GM19455 (cell line): ENCODE results near the gene YTHDC2.

Experiments used
- ATAC-seq: cut with Tn5 transposase; IDR thresholded peaks from one replicate; pipeline ENCODE4 v1.9.1; 2021; ENCODE audit not compliant: unreplicated experiment

Gene YTHDC2

DNA sequence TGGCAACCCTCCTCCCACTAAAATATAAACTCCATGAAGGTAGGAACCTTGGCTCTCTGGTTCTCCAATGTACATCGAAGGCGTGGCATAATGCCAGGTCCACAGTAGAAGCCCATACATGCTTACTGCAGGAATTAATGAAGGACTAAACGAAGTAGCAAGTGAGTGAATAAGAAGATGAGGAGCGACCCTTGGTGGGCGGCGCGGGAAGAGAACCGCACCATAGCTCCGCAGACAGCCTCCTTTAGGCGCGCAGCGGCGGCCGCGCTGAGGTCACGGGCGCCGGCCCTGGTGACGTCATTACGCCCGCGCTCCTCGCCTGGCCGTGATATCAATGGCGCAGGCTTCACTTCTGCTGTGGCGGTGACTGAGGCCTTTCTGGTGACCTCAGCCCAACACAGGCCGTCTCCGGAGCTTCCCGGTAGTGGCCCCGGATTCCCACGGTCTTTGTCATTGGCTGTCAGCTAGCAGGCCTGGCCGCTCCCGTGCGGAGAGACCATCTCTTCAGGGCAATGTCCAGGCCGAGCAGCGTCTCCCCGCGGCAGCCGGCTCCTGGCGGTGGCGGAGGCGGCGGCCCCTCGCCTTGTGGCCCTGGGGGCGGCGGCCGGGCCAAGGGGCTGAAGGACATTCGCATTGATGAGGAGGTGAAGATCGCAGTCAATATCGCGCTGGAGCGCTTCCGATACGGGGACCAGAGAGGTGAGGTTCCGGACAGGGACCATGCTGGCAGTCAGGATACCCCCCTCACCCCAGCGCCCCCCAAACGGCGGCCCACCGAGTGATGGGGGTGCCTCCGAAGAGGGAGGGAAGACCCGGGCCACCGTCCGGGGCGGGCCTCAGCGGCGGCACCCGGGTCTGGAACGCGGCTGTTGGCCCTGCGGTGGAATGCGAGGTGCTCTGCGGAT lies at the start of gene YTHDC2:
Gene YTHDC2, plus strand, starts transcription at position 311 of the 905 bp plus-strand sequence. Its CDS starts 202 bp downstream, at position 513.
- ATAC-seq: peak; percentile 99

DNA sequence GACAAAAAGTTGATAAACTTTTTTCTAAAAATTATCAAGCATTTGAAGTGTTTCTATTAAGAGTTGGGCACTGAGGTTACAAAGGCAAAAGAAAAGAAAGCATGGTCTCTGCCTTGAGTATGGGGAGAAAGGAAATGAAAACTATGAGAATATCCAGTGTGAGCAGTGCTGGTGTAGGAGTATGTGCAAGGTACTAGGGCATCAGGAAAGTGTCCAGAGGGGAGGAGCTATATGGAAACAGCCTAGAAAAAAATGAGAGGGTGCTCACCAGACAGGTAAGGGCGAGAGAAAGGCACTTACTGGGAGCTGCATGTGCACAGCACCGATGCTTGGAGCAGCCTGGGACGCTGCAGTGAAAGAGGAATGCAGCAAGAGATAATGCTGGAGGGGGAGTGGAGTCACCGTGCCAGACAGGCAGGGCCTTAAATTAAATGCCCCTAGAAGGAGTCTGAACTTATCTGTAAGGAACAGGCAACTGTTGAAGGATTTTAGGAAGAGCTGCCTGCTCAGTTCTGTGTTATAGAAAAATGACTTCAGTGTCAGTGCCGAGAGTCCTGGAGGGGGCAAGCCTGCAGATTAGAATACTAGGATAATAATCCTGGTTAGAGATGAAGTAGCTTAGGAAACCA lies 39.3 kb upstream of the YTHDC2 start:
- no peak for ATAC-seq

DNA sequence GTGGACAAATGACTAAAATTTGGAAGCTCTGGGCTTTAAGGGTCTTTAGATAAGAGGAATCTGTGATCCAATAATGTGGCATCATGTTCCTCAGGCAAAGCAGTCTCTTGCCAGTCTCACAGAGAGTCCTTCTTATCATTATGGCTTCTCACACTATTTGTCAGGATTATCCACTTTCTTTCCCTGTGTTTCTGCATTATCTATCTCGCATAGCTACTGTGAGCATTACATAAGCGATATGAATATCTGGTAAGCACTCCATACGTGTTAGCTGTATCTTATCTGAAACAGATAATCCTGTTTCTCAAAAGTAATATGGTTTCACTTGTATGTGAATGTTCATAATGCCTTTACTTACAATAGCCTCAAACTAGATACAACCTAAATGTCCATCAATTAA lies 34.8 kb upstream of the YTHDC2 start:
- ATAC-seq: no peak

DNA sequence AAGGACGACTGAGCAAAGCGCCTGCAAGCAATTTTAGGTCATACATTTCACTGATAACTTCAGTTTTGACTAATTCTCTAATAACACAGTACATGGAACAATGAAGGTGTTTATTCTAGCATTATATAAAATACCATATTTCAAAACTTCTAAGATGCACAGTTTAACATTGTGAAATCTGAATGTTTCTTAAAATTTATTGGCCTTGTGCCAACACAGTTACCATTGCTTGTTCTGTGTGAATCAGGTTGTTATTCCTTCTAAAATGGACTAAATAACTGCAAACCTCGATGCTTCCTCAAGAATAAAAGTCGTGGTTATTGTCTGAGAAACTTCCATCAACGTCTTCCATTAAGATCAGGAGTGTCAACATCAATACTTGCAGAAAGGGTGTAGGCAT lies 33.3 kb upstream of the YTHDC2 start:
- no peak for ATAC-seq

DNA sequence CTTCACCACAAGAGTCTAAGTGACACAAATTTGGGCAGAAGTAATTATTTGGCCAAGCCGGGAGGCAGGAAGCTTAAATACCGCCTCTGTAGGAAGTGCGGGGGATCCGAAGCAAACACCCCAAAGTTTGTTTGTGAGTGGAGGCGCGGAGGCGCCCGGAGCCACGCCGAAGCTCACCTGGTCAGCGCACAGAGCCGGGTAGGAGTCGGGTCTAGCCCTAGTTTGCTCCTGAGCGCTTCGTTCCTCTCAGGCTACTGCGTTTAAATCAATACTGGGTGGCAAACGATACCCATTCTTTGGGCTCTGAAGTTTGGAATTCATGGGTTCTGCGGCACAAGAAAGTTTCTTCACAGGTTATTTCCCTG lies 26.1 kb upstream of the YTHDC2 start:
- ATAC-seq: no peak

DNA sequence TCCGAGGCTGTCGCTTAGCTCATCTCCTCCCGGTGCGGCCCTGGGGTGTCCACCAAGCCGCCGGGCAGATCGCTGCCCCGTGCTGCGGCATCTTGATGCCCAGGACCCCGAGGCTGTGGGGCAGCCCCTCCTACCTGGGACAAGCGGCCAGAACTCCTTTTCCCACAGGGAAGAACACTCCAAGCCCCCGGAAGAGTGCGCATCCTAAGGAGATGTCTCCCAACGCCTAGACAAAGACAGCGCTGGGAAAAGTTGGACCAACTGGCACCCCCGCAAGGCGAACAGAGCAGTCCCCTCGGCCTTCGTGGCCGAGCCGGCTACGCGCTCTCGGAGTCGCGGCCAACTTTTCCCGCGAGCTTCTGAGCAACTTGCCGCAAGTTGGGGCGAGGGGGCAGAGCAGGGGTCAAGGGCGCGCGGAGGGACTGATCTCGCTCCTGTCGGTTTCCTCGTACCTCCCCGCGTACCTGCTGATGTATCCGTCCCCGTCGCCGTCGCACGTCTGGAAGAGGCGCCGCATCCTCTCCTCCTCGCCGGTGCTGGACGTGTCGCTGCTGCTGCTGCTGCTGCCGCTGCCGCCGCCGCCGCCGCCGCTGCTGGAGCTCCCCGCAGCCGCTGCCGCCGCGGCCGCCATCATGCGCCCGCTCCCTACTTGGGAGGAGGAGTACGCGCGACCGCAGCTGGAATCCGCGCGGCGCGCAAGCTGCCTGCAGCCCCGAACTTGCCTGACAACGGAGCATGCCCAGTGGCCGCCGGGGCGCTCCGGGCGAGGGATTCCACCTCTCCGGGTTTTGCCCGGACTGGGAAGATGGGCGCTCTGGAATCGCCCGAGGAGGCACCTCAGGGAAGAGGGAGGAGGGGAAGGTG lies 25.5 kb upstream of the YTHDC2 start, which contains the start of gene MCC:
Gene MCC, minus strand, starts transcription at position 673 of the 864 bp plus-strand sequence.
- no peak for ATAC-seq

DNA sequence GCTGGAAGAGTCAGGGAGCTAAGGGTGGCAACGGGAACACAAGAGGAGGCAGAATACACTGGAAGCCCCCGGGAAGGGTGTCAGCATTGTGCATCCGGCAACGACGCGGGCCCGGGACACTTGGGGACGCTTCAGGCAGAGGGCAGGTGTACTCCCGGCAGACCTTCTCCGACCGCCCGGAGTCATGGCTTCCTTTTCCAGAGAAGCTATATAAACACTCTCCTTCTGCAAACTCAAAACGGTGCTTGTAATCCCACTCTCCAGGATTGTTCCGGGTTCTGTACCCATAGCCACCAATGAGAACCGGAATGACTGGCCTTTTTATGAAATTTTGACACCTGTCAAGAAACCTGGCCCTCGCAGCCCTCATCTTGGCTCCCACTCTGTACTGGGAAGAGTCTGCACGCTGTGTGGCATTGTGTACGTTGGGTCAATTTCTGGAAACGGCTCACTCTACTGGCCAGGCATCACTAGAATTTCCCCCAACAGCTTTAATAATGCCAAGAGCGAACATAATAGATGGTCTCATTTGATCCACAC lies 24.8 kb upstream of the YTHDC2 start:
- ATAC-seq: no peak

DNA sequence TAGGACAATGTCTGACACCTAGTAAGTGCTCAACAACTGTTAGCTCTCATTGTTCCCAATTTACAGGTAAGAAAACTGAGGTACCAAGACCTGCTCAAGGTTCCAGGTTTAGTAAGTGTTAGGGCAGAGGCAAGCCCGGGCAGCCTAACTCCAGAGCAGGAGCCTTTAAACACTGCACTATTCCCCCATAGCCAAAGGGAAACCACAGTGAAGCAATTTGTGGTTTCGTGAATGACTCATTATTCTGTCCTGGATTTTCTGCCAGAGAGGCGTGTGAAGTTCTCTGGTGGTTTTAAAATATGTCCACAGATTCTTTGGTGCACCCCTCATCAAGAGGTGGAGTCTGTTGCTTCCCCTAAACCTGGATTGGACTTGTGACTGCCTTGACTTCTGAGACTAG lies 24.2 kb upstream of the YTHDC2 start:
- ATAC-seq: no peak

DNA sequence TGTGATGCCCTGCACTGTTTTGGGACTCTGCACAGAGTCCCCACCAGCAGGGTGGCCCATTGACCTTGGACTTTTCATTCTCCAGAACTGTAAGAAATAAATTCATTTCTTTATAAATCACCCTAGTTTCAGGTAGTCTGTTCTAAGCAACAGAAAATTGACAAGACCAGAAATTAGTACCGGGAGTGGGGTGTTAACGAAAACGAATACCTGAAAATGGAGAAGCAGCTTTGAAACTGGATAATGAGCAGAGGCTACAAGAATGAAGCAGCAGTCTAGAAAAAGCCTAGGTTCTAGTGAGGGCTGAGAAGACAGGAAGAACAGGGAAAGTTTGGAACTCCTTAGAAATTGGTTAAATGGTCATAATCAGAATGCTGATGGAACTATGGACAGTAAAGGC lies 23.2 kb upstream of the YTHDC2 start:
- no peak for ATAC-seq

DNA sequence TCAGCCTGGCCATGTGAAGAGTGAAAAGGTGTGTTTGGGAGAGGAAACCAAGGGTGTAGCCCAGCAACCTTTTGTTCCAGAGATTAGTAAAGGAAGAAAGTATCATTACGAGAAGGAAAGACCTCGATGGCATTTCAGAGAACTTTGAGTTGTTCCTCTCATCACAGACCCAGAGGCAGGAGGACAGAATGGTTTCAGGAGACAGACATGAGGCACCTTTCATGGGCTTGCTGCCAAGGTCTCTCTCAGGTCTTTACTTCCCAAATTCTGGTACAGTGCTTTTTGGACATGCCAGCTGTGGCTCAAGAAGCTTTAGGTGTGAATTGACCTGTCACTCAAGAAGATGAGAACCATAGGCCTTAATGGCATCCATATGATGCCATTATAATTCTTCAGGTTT lies 22.5 kb upstream of the YTHDC2 start:
- no peak for ATAC-seq

DNA sequence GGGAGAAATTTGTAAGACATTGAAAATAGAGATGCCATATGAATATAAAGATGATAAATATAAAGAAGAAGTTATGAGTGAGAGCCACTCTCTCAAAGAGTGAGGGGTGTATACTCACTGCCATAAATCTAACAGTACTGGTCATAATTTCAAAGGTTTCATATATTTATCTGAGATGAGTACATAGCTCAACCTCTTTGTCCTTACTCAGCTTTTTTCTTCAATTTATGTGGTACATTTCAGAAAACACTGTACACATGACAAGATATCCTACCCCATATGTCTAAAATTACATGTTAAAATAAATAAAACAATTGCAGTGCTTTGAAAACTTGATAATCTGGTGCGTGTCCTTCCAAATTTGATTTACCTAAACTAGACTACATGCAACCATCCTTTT lies 20.0 kb upstream of the YTHDC2 start:
- no peak for ATAC-seq

DNA sequence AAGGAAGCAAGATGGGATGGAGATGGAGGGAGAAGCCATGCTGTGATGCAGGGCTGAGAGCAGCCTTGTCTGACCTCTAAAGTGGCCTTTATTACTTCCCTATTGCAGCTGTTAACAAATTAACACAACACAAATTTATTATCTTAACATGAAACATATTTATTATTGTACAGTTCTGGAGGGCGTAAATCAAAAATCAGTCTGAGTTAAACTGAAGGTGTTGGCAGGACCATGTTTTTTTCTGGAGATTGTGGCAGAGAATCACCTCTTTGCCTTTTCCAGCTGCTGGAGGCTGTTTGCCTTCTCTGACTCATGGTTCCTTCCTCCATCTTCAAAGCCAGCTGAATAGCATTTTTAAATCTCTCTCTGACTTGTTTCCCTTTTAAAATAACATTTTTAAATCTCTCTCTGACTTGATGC lies 18.1 kb upstream of the YTHDC2 start:
- ATAC-seq: no peak

DNA sequence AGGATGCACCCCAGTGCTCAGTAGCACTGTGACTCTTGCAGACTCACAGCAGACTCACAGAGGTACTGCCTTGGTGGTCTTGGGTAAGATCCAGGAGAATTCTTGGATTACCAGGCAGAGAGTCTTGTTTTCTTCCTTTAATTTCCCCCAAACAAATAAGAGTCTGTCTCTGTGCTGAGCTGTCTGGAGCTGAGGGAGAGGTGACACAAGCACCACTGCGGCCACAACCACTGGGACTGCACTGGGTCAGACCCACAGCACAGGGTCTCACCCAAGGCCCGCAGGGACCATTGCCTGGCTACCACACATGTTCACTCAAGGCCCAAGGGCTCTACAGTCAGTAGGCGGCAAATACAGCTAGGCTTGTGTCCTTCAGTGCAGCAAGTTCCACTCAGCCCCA lies 11.4 kb upstream of the YTHDC2 start:
- ATAC-seq: no peak

DNA sequence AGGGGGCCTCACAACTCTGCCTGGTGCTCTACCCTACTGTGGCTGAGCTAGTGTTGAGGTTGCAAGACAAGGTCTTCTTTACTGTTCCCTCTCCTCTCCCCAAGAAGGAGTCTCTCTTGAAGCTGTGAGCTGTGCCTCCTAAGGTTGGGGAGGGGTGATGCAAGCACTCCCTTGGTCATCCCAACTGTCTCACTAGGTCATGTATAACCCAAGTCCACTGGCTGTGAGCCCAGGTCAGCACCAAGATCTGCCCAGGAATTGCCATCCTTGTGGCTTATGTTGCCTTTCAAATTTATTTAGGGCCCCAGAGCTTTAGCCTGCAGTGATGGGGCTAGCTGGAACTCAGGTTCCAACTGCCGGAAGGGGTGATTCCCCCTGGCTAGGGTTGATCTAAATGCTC lies 10.3 kb upstream of the YTHDC2 start:
- no peak for ATAC-seq

DNA sequence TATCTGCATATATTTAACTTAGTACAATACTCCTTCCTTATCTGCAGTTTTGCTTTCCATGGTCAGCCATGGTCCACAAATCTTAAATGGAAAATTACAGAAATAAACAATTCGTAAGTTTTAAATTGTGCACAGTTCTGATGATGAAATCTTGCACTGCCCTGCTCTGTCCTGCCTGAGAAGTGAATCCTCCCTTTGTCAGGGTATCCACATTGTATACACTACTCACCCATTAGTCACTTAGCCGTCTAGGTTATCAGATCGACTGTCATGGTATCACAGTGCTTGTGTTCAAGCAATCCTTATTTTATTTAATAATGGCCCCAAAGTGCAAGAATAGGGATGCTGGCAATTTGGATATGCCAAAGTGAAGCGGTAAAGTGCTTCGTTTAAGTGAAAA lies 8.3 kb upstream of the YTHDC2 start:
- no peak for ATAC-seq

DNA sequence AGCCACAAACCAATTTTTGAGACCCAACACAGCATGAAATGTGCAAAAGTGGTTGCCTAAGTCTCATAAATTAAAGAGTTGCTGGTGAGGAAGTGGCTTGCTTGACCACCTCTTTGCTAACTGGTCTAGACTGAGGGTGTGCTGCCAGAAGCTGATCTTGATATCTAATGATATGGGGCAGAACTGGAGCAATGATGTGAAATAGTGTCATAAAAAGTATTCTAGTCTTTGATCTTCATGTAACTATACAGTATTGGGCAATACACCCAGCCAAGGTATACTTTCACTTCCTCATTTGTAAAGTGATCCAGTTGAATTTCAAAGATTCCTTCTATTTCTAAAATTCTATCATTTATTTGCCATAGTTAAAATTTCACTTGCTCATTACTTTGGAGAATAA lies 5.9 kb upstream of the YTHDC2 start:
- ATAC-seq: no peak

DNA sequence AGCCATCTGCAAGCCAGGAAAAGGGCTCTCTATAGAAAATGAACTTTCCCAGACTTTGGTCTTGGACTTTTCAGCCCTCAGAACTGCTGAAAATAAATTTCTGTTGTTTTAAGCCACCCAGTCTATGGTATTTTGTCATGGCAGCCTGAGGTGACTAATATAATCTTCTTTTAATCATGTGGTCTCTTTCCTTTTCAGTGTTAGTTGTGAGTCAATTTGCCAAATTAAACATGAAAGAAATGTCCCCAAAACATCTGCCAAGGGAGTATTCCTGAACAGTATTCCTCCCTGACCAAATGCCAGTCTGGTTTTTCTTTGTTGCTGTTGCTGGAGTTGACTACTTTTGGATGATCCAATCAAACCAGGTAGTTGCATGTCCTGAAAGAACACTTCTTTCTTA lies 4.7 kb upstream of the YTHDC2 start:
- no peak for ATAC-seq

DNA sequence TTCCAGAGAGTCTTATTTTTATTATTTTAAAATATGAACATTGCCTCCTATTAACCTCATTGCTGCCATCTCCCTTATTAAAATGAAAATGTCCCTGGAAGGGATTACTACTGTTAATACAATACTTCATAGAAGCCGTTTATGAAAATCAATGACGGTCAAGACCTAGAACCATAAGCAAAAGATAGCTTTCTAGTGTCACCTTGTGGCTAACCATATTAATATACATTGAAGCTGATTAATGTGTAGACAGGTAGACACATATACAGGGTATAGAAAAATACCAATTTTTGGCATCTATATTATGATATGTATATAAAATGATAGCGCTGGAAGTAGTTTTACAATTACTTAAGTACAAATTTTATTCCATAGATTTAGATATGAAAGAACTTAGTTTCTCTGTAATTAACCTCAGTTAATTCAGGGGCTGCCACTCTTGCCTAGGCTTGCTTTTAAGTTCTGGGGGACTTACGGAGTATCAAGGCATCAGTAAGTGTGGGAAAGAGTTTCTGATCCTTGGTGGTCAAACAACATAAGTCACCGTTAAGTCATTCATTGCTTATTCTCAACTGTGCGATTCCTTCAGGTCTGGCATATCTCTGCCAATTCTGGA lies 2.5 kb upstream of the YTHDC2 start:
- no peak for ATAC-seq

DNA sequence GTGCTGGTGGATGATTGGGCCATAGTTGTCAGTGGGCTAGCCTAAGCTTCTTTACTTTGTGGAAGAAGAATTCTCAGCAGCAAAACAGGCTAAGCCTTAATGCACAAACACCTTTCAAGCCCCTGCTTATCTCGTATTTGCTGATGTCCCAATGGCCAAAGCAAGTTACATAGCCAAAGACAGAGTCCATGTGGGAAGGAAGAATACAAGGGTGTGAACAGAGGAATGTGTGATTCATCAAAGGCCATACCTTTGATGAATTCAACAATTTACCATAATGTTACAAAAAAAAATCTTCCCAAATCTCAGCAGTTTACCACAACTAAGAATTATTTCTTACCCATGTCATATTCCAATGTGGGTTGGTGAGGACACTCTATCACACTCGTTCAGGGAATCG lies 1.2 kb upstream of the YTHDC2 start:
- no peak for ATAC-seq

DNA sequence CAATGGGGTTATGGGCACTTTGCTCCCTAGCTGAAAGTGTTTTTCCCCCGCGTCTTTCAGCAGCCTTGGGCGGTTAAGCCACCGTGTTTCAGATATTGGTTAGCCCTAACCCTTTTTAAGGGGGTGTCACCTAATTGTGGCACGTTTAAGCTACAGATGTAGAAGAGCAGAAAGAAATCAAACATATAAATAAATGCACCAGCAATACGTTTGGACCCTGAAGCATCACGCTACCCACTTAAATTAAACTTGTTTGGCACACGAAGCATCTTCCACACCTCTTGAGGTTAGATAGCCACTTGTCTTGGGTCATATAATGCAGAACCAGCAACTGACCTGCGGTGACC lies 768 bp downstream of the YTHDC2 start:
- no peak for ATAC-seq

DNA sequence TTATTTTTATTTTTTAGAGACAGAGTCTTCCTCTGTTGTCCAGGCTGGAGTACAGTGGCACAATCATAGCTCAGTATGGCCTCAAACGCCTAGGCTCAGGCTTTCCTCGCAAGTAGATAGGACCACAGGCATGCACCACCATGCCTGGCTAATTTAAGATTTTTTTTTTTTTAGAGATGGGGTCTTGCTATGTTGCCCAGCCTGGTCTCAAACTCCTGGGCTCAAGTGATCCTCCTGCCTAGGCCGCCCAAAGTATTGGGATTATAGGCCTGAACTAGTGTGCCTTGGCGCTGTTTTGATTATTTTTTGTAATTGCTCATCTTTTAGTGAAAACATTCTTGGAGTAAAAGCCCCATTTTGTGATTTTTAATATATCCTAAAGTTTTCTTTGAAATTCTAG lies 5.4 kb downstream of the YTHDC2 start:
- no peak for ATAC-seq
